ENCODE measurements around the gene GDPD5. TPM values are rescaled to one million over a fixed set of nuclear protein-coding genes. Genes with fewer than 3 reads are reported as not detected.
A peak's percentile ranks its signal among the peaks of the same experiment; 100 is the strongest.

GDPD5 gene
- total and polyA plus RNA-seq, 9 of the 15 experiments (the other 6 are each of a cell fraction or from before 2014, with no cell fraction given), result 0.32 to 27.3 (median 8.0) TPM

- TF ChIP-seq, protein P1, sequence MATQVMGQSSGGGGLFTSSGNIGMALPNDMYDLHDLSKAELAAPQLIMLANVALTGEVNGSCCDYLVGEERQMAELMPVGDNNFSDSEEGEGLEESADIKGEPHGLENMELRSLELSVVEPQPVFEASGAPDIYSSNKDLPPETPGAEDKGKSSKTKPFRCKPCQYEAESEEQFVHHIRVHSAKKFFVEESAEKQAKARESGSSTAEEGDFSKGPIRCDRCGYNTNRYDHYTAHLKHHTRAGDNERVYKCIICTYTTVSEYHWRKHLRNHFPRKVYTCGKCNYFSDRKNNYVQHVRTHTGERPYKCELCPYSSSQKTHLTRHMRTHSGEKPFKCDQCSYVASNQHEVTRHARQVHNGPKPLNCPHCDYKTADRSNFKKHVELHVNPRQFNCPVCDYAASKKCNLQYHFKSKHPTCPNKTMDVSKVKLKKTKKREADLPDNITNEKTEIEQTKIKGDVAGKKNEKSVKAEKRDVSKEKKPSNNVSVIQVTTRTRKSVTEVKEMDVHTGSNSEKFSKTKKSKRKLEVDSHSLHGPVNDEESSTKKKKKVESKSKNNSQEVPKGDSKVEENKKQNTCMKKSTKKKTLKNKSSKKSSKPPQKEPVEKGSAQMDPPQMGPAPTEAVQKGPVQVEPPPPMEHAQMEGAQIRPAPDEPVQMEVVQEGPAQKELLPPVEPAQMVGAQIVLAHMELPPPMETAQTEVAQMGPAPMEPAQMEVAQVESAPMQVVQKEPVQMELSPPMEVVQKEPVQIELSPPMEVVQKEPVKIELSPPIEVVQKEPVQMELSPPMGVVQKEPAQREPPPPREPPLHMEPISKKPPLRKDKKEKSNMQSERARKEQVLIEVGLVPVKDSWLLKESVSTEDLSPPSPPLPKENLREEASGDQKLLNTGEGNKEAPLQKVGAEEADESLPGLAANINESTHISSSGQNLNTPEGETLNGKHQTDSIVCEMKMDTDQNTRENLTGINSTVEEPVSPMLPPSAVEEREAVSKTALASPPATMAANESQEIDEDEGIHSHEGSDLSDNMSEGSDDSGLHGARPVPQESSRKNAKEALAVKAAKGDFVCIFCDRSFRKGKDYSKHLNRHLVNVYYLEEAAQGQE (IDR thresholded peaks at IDR 0.05; ENCODE audit: borderline replicate concordance), result no peak
- TF ChIP-seq, protein P1 (CRISPR knock-in tag; IDR thresholded peaks at IDR 0.05; ENCODE audit: low read depth), result no peak
- TF ChIP-seq CREB1 (IDR thresholded peaks at IDR 0.05) (peak; percentile 30; the same call in 1 of the 2 replicates), CREB1 (CRISPR knock-in tag; IDR thresholded peaks at IDR 0.05) (no peak), ELF4 (CRISPR knock-in tag; IDR thresholded peaks at IDR 0.05) (0 out of 2 replicates have a peak, but pooled peaks have one; percentile 66), FUS (optimal IDR thresholded peaks at IDR 0.05; ENCODE audit: low read depth, low read length) (peak; percentile 24), GATA2 (CRISPR knock-in tag; IDR thresholded peaks at IDR 0.05) (peak; percentile 74), RBFOX2 (IDR thresholded peaks at IDR 0.05; ENCODE audit: low read depth, low read length) (no peak), ZNF449 (CRISPR knock-in tag; IDR thresholded peaks at IDR 0.05) (peak; percentile 72; the same call in 1 of the 2 replicates), ETV5 (CRISPR knock-in tag; IDR thresholded peaks at IDR 0.05; ENCODE audit: low read depth) (peak; percentile 66), MCM7 (IDR thresholded peaks at IDR 0.05) (no peak), ZNF175 (CRISPR knock-in tag; IDR thresholded peaks at IDR 0.05; ENCODE audit: low read depth) (peak; percentile 90; the same call in 1 of the 2 replicates), PPARD (CRISPR knock-in tag; IDR thresholded peaks at IDR 0.05) (no peak)
- TF ChIP-seq, protein P2, sequence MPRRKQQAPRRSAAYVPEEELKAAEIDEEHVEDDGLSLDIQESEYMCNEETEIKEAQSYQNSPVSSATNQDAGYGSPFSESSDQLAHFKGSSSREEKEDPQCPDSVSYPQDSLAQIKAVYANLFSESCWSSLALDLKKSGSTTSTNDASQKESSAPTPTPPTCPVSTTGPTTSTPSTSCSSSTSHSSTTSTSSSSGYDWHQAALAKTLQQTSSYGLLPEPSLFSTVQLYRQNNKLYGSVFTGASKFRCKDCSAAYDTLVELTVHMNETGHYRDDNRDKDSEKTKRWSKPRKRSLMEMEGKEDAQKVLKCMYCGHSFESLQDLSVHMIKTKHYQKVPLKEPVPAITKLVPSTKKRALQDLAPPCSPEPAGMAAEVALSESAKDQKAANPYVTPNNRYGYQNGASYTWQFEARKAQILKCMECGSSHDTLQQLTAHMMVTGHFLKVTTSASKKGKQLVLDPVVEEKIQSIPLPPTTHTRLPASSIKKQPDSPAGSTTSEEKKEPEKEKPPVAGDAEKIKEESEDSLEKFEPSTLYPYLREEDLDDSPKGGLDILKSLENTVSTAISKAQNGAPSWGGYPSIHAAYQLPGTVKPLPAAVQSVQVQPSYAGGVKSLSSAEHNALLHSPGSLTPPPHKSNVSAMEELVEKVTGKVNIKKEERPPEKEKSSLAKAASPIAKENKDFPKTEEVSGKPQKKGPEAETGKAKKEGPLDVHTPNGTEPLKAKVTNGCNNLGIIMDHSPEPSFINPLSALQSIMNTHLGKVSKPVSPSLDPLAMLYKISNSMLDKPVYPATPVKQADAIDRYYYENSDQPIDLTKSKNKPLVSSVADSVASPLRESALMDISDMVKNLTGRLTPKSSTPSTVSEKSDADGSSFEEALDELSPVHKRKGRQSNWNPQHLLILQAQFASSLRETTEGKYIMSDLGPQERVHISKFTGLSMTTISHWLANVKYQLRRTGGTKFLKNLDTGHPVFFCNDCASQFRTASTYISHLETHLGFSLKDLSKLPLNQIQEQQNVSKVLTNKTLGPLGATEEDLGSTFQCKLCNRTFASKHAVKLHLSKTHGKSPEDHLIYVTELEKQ (CRISPR knock-in tag; IDR thresholded peaks at IDR 0.05), result no peak
- TF ChIP-seq, protein P3, sequence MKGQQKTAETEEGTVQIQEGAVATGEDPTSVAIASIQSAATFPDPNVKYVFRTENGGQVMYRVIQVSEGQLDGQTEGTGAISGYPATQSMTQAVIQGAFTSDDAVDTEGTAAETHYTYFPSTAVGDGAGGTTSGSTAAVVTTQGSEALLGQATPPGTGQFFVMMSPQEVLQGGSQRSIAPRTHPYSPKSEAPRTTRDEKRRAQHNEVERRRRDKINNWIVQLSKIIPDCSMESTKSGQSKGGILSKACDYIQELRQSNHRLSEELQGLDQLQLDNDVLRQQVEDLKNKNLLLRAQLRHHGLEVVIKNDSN (CRISPR knock-in tag; IDR thresholded peaks at IDR 0.05), result no peak
These were observed 119.4 kb downstream of the GDPD5 start (continued) for GRCh38 chr11:75406338-75406777.
